GM18909 (cell line): ENCODE results near the gene FAM107B.

Source experiments
- ATAC-seq: cut with Tn5 transposase; IDR thresholded peaks from one replicate; pipeline ENCODE4 v1.9.1; 2021; ENCODE audit warnings: mild to moderate bottlenecking; ENCODE audit not compliant: unreplicated experiment, poor library complexity

The FAM107B gene

GRCh38 chr10:14569274-14570060 lies 205.2 kb downstream of the FAM107B start:
- no peak for ATAC-seq

GRCh38 chr10:14567421-14567820 lies 207.3 kb downstream of the FAM107B start:
- ATAC-seq, result no peak

- ATAC-seq, result no peak
Measured at GRCh38 chr10:14566498-14566897, 208.2 kb downstream of the FAM107B start.

- no peak for ATAC-seq
Measured at GRCh38 chr10:14565199-14565598, 209.5 kb downstream of the FAM107B start.

- ATAC-seq, result peak; percentile 64
Measured at GRCh38 chr10:14564268-14564744, 210.4 kb downstream of the FAM107B start.

GRCh38 chr10:14563359-14563940 lies 211.2 kb downstream of the FAM107B start:
- ATAC-seq, result no peak

GRCh38 chr10:14563076-14563336 lies 211.7 kb downstream of the FAM107B start:
- no peak for ATAC-seq

GRCh38 chr10:14562218-14563075 lies 212.2 kb downstream of the FAM107B start:
- no peak for ATAC-seq

- ATAC-seq, result no peak
Measured at GRCh38 chr10:14560791-14561765, 213.6 kb downstream of the FAM107B start.

- no peak for ATAC-seq
Measured at GRCh38 chr10:14560274-14560673, 214.4 kb downstream of the FAM107B start.

- no peak for ATAC-seq
Measured at GRCh38 chr10:14558025-14558424, 216.7 kb downstream of the FAM107B start.

GRCh38 chr10:14557567-14557966 lies 217.1 kb downstream of the FAM107B start:
- no peak for ATAC-seq

- peak; percentile 63 for ATAC-seq
Measured at GRCh38 chr10:14556285-14556956, 218.3 kb downstream of the FAM107B start.

- no peak for ATAC-seq
Measured at GRCh38 chr10:14555807-14556206, 218.9 kb downstream of the FAM107B start.

GRCh38 chr10:14554491-14555205 lies 220.0 kb downstream of the FAM107B start:
- ATAC-seq, result no peak

- no peak for ATAC-seq
Measured at GRCh38 chr10:14554091-14554490, 220.6 kb downstream of the FAM107B start.

GRCh38 chr10:14553448-14553847 lies 221.2 kb downstream of the FAM107B start:
- no peak for ATAC-seq

GRCh38 chr10:14552015-14552414 lies 222.7 kb downstream of the FAM107B start:
- no peak for ATAC-seq

- ATAC-seq, result no peak
Measured at GRCh38 chr10:14550471-14550981, 224.2 kb downstream of the FAM107B start.
